Activated gamma-delta T cell treated with Interleukin-2 at 50 U/mL for 16 hours (primary cell): ENCODE data around the gene PAIP1.
"Not testable (repeated sequence)": the region's sequence is repeated elsewhere in the genome, so short reads cannot be mapped to it uniquely, and the experiment has no call there.

Experiments
- DNase-seq: peaks from one replicate; pipeline ENCODE4 v3.0.0-alpha.2; 2020

PAIP1 gene

GRCh38 chr5:43556857-43557542 lies at the start of gene PAIP1:
Gene PAIP1, minus strand, starts transcription at chr5:43557077. Its CDS starts 231 bp downstream, at chr5:43556846.
- peak; percentile 80 for DNase-seq

DNA sequence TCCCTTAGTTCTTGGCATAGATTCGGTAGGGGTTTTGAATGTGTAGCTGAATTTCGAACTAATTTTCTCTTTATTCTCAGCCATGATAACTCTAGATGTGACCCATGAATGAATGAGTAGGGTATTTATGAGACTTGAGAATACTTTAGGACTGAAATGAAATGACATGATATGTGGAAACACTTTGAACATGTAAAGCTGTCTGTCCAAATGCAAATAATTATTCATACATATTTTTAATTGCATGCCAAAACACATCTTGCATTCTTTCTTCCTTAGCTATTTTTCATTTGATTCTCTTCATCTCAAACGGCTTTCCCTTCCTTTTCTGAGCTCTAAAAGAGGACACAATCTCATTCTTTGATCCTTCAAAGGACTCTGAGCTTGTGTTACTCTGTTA lies 49.5 kb upstream of the PAIP1 start:
- DNase-seq, result no peak

DNA sequence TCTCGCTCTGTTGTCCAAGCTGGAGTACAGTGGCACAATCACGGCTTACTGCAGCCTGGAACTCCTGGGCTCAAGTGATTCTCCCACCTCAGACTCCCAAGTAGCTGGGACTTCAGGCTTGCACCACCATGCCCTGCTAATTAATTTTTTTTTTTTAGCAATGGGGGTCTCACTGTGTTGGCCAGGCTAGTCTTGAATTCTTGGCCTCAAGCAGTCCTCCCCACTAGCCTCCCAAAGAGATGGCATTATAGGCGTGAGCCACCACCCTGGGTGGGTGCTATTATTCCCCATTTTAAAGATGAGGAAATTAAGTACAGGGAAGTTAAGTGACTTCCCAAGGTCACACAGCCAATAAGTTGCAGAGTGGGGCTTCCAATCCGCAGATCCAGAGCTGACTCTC lies 47.8 kb upstream of the PAIP1 start:
- DNase-seq, result no peak

- DNase-seq, result peak; percentile 63
Measured at GRCh38 chr5:43603344-43604217, 46.7 kb upstream of the PAIP1 start.

- DNase-seq, result peak; percentile 70
Measured at GRCh38 chr5:43602461-43603343, 45.8 kb upstream of the PAIP1 start, which contains the start of gene NNT. Gene NNT, plus strand, starts transcription at chr5:43603180. Its CDS starts 6,016 bp downstream, at chr5:43609196.

GRCh38 chr5:43601454-43602260 lies 44.8 kb upstream of the PAIP1 start:
- no peak for DNase-seq

GRCh38 chr5:43598927-43599326 lies 42.0 kb upstream of the PAIP1 start:
- DNase-seq, result not testable (repeated sequence)

DNA sequence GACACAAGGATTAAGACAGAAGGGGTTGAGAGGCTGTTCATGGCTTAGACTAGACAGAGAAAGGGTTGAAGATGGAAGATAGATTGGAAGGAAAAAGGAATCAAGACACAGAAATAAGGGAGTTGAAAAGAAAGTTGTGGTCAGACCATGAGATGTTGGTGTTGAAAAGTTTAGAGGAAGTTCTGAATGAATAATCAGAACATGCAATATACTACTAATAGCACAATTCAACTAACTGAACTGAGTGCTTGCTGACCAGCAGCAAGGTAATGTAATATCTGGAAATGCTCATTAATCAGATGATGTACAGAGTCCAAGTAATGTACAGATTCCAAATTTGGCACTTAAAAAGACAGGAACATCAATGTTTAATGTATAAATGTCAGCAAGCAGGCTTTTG lies 35.5 kb upstream of the PAIP1 start:
- DNase-seq, result no peak

- no peak for DNase-seq
Measured at GRCh38 chr5:43590700-43591099, 33.8 kb upstream of the PAIP1 start.

DNA sequence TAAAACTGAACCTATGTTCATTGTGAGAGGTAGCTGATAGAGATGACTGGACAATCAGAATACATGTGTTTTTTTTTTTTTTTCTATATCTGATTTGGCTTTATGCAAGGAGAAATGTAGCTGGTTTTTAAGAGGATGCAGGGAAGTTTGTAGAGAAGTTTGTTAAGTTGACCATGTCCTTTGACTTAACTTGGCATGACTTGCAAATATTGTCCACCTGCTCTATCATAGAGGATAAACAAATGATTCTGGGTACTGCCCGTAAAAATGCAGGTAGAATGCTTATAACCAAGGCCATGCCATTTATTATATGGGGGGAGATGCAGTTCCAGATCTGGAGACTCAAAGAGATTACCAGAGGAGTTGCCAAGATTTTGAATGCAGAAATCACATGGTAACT lies 32.4 kb upstream of the PAIP1 start:
- DNase-seq, result no peak

- no peak for DNase-seq
Measured at GRCh38 chr5:43588842-43589241, 32.0 kb upstream of the PAIP1 start.

GRCh38 chr5:43584166-43584699 lies 27.4 kb upstream of the PAIP1 start:
- no peak for DNase-seq

- DNase-seq, result no peak
Measured at GRCh38 chr5:43583724-43584123, 26.8 kb upstream of the PAIP1 start.

DNA sequence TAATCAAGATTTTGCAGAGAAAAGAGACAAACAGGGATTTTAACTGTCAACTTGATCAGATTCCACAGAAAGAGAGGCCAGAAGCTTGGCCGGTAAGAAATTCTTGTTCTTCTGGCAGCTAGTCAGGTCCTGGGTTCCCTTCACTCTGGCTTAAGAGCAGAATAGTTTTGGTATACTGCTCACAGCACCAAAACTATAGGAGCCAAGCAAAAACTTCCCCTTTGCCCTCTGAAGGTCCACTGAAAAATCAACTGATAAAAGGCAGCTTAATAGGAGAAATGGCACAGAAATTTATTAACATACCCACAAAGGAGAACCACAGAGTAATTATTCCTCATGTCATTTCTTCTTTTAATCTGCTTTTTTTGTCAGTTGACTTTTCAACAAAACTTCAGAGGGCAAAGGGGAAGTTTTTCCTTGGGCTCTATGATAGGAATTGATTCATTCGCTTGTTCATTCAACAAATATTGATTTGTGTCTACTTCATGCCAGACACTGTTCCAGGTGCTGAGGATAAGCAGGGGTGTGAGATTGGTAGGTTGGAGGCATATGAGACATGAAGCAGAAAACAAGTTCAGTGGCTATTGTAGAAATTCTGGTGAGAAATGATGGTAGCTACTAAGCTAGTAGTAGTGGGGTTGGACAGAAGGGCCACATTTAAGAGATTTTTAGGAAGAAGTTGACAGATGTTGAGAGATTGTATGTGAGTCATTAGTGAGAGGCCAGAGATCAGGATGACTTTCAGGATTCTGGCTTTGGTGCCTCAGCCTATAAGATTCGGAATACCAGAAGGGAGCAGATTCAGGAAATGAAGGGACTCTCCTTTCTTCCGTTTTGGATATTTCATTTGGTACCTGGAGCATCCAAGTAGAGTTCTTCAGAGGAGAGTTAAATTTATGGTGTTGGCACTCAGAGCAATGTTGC lies 25.5 kb upstream of the PAIP1 start:
- DNase-seq, result no peak

GRCh38 chr5:43581398-43581797 lies 24.5 kb upstream of the PAIP1 start:
- no peak for DNase-seq

GRCh38 chr5:43580402-43581210 lies 23.7 kb upstream of the PAIP1 start:
- DNase-seq, result not testable (repeated sequence)

- DNase-seq, result no peak
Measured at GRCh38 chr5:43573058-43573457, 16.2 kb upstream of the PAIP1 start.

DNA sequence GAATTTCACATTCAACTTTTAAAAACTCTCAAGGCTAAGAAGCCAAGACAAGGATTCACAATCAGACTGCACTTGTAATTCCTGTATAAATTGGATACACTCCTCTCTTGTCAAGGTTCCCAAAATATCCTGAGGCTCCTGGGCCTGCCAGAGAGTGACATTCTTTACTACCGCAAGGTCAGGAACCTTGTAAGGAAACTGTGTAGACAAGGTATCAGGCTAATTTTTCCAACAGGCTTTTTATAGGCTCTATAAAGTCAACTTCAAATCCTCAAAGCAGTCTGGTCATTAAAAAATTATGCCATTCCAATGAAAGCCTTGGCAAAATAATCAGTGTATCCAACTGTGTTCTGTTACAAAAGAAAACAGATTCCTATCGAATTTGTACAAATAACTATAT lies 15.5 kb upstream of the PAIP1 start:
- no peak for DNase-seq

- DNase-seq, result no peak
Measured at GRCh38 chr5:43571237-43571636, 14.4 kb upstream of the PAIP1 start.
